Occipital lobe (tissue), 2 donors: ENCODE data around the gene WSCD1. TPM values are rescaled to one million over a fixed set of nuclear protein-coding genes. Genes with fewer than 3 reads are reported as not detected.

ENCODE experiments used
- DNase-seq: peaks from one replicate; lab custom pipeline; 2025; lab: John Stamatoyannopoulos, UW
- total RNA-seq: library from RNA; depleted of rRNA; stranded (reverse); fragments of >200 nt; gene quantifications from one replicate; pipeline ENCODE4 v1.2.3, GENCODE V29; 2014

The WSCD1 gene
- total RNA-seq, 1 donor from 2014 or later = 35.7 TPM

- DNase-seq = peak; percentile 79
Measured at GRCh38 chr17:6084311-6085161, 14.4 kb downstream of the WSCD1 start.

DNA sequence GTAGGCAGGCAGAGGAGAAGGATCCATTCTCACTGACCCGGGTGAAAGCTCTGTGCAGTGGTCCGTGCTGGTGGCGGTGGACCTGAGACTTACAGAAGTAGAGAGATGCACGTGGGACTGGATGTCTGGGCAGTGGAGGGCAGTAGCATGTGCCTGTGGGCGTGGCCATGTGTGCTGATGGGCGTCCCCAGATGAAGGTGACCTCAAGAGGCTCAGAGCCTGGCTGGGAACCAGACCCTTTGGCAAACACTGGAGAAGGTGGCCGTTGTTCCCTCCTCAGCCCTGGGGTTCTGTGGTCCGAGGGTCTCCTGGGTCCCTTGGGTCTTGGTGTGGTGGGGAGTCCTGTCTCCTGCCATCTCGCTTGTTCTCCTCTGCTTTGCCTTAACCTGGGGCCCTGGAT lies 15.6 kb downstream of the WSCD1 start:
- DNase-seq = no peak

DNA sequence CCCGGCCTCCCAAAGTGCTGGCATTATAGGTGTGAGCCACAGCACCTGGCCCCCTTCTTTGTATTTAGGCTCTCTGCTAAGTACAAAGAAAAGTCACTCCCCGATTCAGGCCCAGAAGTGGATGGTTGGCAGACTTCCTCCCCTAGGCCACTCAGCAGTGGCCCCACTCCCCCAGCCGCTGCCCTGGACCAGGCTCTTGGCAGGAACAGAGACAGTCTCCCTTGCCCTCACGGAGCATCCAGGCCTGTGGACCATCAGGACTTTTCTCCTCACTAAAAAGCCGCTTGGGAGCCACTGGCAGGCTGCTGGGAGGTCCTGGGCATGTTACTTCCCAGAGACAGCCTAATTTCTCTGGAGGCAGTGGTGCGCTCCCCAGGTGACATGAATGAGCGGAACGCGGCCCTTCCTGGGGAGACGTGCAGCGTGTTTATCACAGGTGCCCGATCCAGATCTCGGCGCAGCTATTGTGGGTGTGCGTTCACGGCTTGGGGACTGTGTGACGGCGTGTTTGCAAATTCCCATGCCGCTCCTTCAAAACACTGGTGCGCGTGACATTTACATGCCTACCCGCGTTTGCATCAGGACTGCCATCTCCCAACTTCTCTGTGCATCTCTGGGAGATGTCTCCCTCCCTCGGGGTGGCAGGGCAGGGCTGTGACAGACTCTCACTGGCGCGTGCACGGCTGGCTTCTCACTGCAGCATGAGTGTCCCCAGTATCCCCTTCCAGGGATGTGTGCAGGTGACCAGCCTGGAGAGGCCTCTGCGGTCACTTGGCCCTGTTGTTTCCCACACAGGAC lies 16.6 kb downstream of the WSCD1 start:
- DNase-seq = no peak

DNA sequence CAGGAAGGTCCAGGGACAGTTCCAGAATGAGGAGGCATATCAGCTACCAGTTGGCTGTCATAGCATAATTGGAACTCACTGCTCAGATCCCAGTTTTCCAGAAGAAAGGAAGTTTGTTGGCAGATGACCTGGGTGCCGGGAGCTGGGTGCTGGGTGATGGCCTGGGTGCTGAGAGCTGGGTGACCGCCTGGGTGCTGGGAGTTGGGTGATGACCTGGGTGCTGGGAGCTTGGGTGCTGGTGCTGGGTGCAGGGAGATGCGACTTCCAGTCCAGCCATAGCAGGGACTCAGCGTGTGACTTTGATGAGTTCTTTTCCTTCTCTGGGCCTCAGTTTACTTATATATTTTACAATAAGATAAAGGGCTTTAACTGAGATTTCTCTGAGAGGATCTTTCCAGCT lies 18.0 kb downstream of the WSCD1 start:
- no peak for DNase-seq

DNA sequence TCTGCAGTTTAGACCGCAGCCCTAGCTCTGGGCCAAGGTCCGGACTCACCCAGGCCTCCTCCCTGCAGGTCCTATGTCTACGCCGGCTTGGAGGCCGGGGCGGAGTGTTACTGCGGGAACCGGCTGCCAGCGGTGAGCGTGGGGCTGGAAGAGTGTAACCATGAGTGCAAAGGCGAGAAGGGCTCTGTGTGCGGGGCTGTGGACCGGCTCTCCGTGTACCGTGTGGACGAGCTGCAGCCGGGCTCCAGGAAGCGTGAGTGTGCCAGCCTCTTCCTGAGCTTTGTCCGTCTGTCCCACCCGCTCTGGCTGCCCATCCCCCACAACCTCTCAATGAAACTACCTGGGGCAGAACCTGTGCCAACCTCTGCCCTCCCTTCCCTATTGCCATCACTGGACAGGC lies 20.1 kb downstream of the WSCD1 start:
- DNase-seq = no peak

- no peak for DNase-seq
Measured at GRCh38 chr17:6092182-6092902, 22.2 kb downstream of the WSCD1 start.

DNA sequence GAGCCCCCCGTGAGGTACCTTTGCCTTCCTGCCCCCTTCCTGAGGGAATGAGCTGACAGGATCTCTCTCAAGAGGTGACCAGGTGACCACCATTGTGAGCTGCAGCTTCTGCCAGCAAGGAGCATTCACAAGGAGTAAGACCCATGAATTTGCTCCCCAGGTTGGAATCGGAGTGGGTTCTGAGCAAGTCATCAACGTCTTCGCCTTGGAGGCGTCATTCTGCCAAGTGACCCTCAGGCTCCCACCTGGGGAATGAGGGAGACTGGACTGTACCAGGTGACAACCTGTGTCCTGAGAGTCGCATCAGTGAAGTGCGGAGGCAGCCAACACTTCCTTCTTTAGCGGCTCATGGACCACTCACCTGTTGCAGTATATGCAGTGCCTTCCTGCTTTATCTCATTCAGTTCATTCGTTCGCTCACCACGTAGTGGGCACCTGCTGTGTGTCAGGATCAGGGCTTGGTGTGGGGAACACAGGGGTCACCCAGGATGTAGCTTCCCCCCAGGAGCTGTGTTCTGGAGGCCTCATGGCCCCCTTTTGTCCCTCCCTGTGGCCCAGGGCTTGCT lies 22.8 kb downstream of the WSCD1 start:
- DNase-seq = no peak

DNA sequence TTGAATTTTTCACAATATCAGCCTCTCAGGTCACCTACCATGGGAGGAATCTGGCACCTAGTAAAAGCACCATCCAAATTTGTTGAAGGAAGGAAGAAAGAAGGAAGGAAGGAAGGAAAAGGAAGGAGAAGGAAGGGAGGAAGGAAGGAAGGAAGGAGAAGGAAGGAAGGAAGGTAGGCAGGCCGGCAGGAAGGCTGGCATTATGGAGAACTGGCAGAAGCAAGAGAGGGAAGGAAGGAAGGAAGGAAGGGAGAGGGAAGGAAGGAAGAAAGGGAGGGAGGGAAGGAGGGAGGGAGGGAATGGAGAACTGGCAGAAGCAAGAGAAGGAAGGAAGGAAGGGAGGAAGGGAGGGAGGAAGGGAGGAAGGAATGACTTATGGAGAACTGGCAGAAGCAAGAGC lies 24.3 kb downstream of the WSCD1 start:
- no peak for DNase-seq

DNA sequence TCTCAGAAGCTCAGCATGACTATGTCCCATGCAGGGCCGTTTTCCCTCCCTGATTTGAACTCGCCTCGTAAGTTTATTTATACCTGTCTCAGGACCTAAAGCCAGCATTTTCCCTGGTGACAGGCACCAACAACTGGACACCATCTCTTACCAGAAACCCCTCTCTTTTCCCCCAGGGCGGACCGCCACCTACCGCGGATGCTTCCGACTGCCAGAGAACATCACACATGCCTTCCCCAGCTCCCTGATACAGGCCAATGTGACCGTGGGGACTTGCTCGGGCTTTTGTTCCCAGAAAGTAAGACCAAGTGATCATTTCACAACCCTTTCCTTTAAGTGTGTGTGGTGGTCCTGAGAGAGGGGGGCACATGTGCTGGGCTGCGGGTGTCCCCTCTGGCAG lies 24.7 kb downstream of the WSCD1 start:
- no peak for DNase-seq

- DNase-seq = no peak
Measured at GRCh38 chr17:6095501-6095900, 25.3 kb downstream of the WSCD1 start.

GRCh38 chr17:6096201-6097004 lies 26.2 kb downstream of the WSCD1 start:
- no peak for DNase-seq

DNA sequence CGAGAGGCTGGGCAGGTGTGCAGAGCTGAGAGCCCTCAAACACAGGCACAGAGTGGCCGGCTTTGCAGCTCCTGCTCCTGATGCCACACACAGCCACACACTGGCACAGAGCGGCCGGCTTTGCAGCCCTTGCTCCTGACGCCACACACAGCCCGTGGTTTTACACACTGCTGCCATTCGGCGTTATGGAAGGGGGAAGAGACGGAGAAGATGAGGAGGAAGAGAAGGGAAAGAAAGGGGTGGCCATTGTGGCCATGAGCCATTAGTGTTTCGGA lies 26.8 kb downstream of the WSCD1 start:
- DNase-seq = no peak

- no peak for DNase-seq
Measured at GRCh38 chr17:6098050-6098822, 28.1 kb downstream of the WSCD1 start.

DNA sequence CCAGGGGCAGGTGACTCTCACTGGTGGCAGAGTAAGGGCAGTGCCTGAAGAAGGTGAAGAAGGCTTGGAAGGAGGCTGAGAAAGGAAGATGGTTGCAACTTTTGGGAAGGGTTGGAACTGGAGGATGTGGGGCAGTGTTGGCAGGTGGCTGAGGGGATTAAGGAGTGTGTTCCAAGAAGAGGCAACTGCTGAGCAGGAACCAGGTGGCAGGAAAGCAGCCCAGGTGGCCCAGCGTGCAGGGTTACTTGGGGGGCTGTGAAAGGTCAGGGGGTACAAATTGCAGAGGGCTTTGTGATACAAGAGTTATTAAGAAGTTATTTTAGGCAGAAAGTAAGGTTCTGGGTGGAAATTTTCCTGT lies 28.6 kb downstream of the WSCD1 start:
- DNase-seq = no peak

- no peak for DNase-seq
Measured at GRCh38 chr17:6099492-6099891, 29.3 kb downstream of the WSCD1 start.

DNA sequence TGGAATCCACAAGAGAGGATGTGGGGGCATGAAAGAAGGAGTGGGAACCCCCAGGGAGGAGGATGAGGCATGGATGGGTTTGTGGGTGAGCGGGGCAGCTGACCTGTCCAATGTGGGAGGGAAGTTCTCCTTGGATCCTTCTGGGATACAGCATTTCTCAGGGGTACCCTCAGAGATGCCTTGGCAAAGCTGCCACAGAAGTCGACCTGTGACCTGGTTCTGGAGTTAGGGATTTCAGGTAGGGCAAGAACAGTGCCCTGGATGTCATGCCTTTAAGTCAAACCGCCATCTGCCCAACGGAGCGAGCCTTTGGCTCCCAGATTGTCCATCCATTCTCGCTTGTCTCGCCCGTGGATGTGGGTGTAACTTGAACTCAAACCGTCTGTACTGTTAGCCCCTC lies 30.0 kb downstream of the WSCD1 start:
- no peak for DNase-seq

DNA sequence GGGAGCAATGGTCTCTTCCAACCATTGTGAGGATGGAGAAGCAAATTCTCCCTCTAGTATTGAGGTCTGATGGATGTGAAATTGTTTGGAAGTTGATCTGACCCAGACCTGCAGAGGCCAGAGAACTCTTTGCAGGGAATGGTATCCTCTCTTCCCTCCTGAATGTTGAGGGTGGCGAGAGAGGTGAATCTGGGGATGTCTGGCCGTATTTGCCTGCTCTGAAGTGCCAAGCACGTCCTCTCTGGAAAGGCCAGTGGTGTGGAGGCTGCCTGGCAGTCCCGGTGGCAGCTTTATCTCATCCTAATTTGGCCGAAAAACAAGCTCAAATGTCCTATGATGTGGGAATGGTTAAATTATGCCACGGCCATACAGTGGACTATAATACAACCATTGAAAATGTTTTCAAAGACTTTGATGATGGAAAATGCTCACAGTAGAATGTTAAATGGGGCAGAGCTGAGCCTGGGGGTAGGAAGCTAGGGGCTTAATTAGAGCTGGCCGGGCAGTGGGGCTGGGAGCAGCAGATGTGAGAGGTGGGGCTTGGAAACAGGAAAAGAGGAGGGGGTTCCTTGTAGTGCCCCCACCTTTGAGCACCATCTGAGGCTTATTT lies 30.8 kb downstream of the WSCD1 start:
- no peak for DNase-seq

DNA sequence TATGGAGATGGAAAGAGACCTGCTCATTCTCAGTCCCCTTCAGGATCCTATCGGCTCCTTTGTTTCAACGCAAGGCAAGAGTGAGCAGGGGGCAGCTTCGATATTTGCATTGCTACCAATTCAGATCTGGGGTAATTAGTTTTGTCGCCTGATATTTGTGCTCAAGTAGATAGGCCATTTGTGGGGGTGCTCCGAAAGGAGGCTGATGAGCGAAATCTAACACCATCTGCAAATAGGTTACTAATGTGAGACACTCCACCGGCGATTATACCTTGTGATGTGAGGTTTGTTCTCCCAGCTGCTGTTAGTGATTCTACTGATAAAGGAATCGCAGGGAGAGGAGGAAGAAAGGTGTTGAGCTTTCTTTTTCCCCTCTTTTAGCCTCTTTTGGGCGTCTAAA lies 31.5 kb downstream of the WSCD1 start:
- DNase-seq = no peak

- DNase-seq = no peak
Measured at GRCh38 chr17:6102615-6103014, 32.4 kb downstream of the WSCD1 start.
